Measurements from ENCODE around the gene ELF4.

GRCh38 chrX:130100180-130100579 lies 10.1 kb downstream of the ELF4 start:
- TF ChIP-seq POLR2A (IDR thresholded peaks at IDR 0.05; ENCODE audit: extremely low read depth, insufficient read length) (no peak), MYC (IDR thresholded peaks at IDR 0.05; ENCODE audit: low read depth, low read length) (no peak)
- TF ChIP-seq, protein P1, sequence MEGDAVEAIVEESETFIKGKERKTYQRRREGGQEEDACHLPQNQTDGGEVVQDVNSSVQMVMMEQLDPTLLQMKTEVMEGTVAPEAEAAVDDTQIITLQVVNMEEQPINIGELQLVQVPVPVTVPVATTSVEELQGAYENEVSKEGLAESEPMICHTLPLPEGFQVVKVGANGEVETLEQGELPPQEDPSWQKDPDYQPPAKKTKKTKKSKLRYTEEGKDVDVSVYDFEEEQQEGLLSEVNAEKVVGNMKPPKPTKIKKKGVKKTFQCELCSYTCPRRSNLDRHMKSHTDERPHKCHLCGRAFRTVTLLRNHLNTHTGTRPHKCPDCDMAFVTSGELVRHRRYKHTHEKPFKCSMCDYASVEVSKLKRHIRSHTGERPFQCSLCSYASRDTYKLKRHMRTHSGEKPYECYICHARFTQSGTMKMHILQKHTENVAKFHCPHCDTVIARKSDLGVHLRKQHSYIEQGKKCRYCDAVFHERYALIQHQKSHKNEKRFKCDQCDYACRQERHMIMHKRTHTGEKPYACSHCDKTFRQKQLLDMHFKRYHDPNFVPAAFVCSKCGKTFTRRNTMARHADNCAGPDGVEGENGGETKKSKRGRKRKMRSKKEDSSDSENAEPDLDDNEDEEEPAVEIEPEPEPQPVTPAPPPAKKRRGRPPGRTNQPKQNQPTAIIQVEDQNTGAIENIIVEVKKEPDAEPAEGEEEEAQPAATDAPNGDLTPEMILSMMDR (IDR thresholded peaks at IDR 0.05; ENCODE audit: low read depth, low read length), result no peak

Measured in NB4 (cell line).